ENCODE measurements around the gene CTNNA2. TPM values are rescaled to one million over a fixed set of nuclear protein-coding genes. Genes with fewer than 3 reads are reported as not detected.

The CTNNA2 gene
- polyA plus RNA-seq, 1 of the 3 experiments (the other 2 are of a cell fraction) = 0.30 TPM

DNA sequence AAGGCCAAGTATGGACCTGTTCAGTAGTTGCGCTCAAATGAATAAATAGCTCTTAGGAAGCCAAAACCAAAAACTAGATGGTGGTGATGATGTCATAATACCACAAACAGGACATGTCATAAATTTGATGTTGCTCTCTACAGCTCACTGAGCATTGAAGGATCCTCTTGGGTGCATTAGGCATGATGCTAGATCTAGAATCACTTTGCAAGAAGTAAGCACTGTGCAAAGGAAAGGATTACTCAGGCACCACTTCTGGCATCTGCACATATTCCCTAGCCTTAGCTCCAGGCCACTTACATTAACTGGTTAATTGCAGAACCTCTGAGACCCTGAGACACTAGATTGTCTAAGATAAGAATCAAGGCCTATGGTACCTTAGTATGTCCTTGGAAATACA lies 733.7 kb downstream of the CTNNA2 start:
- H3F3A ChIP-seq (replicated peaks; ENCODE audit: insufficient read depth) = no peaks in the 10 kb centered on the region
- no peaks in the 10 kb centered on the region for H3K9me2 ChIP-seq
- H3K27ac ChIP-seq (ENCODE audit: low read depth in 2 of 2, low read length in 1 of 2) = no peak overlapping the region
- H3K9ac ChIP-seq = no peak overlapping the region
- WGBS (ENCODE audit: low lambda C conversion rate) = 88% methylated on average over 1 of the region's 1 CpG
- H3K4me3 ChIP-seq (ENCODE audit: low read depth in 2 of 2, low read length in 1 of 2) = no peak overlapping the region
- H3K9me3 ChIP-seq = no peaks in the 10 kb centered on the region
- H3K79me2 ChIP-seq (ENCODE audit: insufficient read depth) = no peaks in the 10 kb centered on the region
- DNase-seq = no peak
- no peak overlapping the region for H2AFZ ChIP-seq (ENCODE audit: low read depth)
- no peak overlapping the region for H3K4me2 ChIP-seq
- H4K20me1 ChIP-seq (ENCODE audit: insufficient read depth) = no peaks in the 10 kb centered on the region
- POLR2A ChIA-PET = no interaction called here
- CTCF ChIA-PET = interaction anchor here (0.6 to 4.7 kb wide), 3 partner anchors 8 to 691 kb away, joined by 3 to 38 read pairs (median 5); no protein-coding TSS in a partner anchor
- no peaks in the 10 kb centered on the region for H3K27me3 ChIP-seq (ENCODE audit: insufficient read depth)
- TF ChIP-seq FOSL2 (IDR thresholded peaks at IDR 0.05; ENCODE audit: borderline replicate concordance, low read depth) = no peak
- no peak for TF ChIP-seq TAF1 (IDR thresholded peaks at IDR 0.05; ENCODE audit: borderline replicate concordance, low read depth, low read length)
- TF ChIP-seq USF1 (IDR thresholded peaks at IDR 0.05; ENCODE audit: borderline replicate concordance, low read depth) = no peak
- TF ChIP-seq CHD2 (IDR thresholded peaks at IDR 0.05; ENCODE audit: low read length, partially characterized antibody) = no peak
- no peak for TF ChIP-seq TEAD4 (IDR thresholded peaks at IDR 0.05; ENCODE audit: borderline replicate concordance, insufficient read depth)
- no peak for TF ChIP-seq RXRA (IDR thresholded peaks at IDR 0.05; ENCODE audit: borderline replicate concordance, low read depth)
- no peak for TF ChIP-seq FOXJ3 (CRISPR knock-in tag; IDR thresholded peaks at IDR 0.05)
- TF ChIP-seq RCOR1 (IDR thresholded peaks at IDR 0.05; ENCODE audit: low read length) = no peak
- no peak for TF ChIP-seq YY1 (IDR thresholded peaks at IDR 0.05; ENCODE audit: low read depth)
- TF ChIP-seq NRF1 (IDR thresholded peaks at IDR 0.05; ENCODE audit: low read depth, low read length) = no peak
- H3K4me1 ChIP-seq (ENCODE audit: control insufficient read depth in 1 of 2, insufficient read depth in 2 of 2, low read depth in 1 of 2, low read length in 1 of 2) = peaks cover 0 to 6% of the 10 kb centered on the region in 2 experiments; a peak in 1 of 4 replicates
- no peaks in the 10 kb centered on the region for H3K36me3 ChIP-seq (replicated peaks in 1 of 2; ENCODE audit: control insufficient read depth in 1 of 2, insufficient read depth in 2 of 2, low read length in 1 of 2)

DNA sequence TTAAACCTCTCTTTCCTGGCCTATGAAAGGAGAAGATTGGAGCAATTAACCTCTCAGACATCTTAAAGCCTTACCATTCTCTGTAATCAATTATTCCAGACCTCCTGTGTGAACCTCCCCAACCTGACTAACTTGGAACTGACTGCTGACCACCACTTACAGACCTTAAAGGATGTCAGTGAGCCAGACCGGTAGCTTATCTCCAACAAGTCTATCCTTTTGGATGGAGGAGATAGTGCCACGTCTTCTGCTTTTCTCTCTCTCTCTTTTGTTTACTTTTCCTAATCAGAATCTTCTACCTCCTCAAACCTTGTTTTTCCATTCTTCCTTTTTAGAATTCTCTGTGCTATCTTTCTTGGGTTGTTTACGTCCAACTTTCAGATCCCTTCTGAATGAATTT lies 734.5 kb downstream of the CTNNA2 start:
- Histone ChIP-seq H3K9me3 (no peaks in the 10 kb centered on the region), H3K27me3 (ENCODE audit: insufficient read depth) (no peaks in the 10 kb centered on the region), H3K27ac (ENCODE audit: low read depth in 2 of 2, low read length in 1 of 2) (no peak overlapping the region), H4K20me1 (ENCODE audit: insufficient read depth) (no peaks in the 10 kb centered on the region), H3K4me2 (no peak overlapping the region), H3K36me3 (replicated peaks in 1 of 2; ENCODE audit: control insufficient read depth in 1 of 2, insufficient read depth in 2 of 2, low read length in 1 of 2) (no peaks in the 10 kb centered on the region), H3K79me2 (ENCODE audit: insufficient read depth) (no peaks in the 10 kb centered on the region), H3K4me3 (ENCODE audit: low read depth in 2 of 2, low read length in 1 of 2) (no peak overlapping the region), H3K9me2 (no peaks in the 10 kb centered on the region), H3F3A (replicated peaks; ENCODE audit: insufficient read depth) (no peaks in the 10 kb centered on the region), H3K9ac (no peak overlapping the region), H3K4me1 (ENCODE audit: control insufficient read depth in 1 of 2, insufficient read depth in 2 of 2, low read depth in 1 of 2, low read length in 1 of 2) (peaks cover 0 to 5% of the 10 kb centered on the region in 2 experiments; a peak in 1 of 4 replicates), H2AFZ (ENCODE audit: low read depth) (no peak overlapping the region)
- ChIA-PET CTCF (interaction anchor here (1.3 to 4.7 kb wide), 2 partner anchors 9 to 10 kb away, joined by 3 to 38 read pairs; no protein-coding TSS in a partner anchor), POLR2A (no interaction called here)
- no peak for DNase-seq
- no peak for TF ChIP-seq NFIC (IDR thresholded peaks at IDR 0.05; ENCODE audit: borderline replicate concordance)
- TF ChIP-seq ZBTB33 (IDR thresholded peaks at IDR 0.05; ENCODE audit: borderline replicate concordance, low read depth) = no peak
- TF ChIP-seq RCOR1 (IDR thresholded peaks at IDR 0.05; ENCODE audit: low read length) = no peak
- TF ChIP-seq GABPA (IDR thresholded peaks at IDR 0.05; ENCODE audit: low read depth) = no peak
- no peak for TF ChIP-seq SIN3A (IDR thresholded peaks at IDR 0.05; ENCODE audit: borderline replicate concordance, low read depth, low read length)
- WGBS (ENCODE audit: low lambda C conversion rate) = 52% methylated on average over 3 of the region's 3 CpGs

Measured in SK-N-SH (cell line).